ENCODE data around the gene SKOR1. TPM values are rescaled to one million over a fixed set of nuclear protein-coding genes. Genes with fewer than 3 reads are reported as not detected.

Gene SKOR1
- total RNA-seq, 1 donor from 2014 or later: not detected

GRCh38 chr15:67832897-67833709 is 7.8 kb downstream of the SKOR1 start:
- H3K9me3 ChIP-seq (ENCODE audit: insufficient read depth, low read depth, low read length): no peaks in the 10 kb centered on the region
- peaks cover 73% of the 10 kb centered on the region for H3K27me3 Mint-ChIP-seq (ENCODE audit: low read depth, unreplicated experiment)

GRCh38 chr15:67833710-67834511 is 8.6 kb downstream of the SKOR1 start:
- Mint-ChIP-seq H3K27ac (ENCODE audit: unreplicated experiment) (peak overlapping the region; percentile 5), H3K36me3 (ENCODE audit: low read depth, unreplicated experiment) (no peaks in the 10 kb centered on the region), H3K27me3 (ENCODE audit: low read depth, unreplicated experiment) (peaks cover 75% of the 10 kb centered on the region), H3K9me3 (ENCODE audit: unreplicated experiment) (peaks cover 14% of the 10 kb centered on the region), H3K4me1 (ENCODE audit: low read depth, unreplicated experiment) (no peaks in the 10 kb centered on the region), H3K4me3 (ENCODE audit: unreplicated experiment) (no peak overlapping the region)
- Histone ChIP-seq H3K4me2 (ENCODE audit: low read length) (peak overlapping the region; percentile 82), H3K27me3 (ENCODE audit: insufficient read depth, low read length) (peaks cover 89% of the 10 kb centered on the region), H3K4me1 (ENCODE audit: insufficient read depth, low read length) (peaks cover 28% of the 10 kb centered on the region), H3K36me3 (ENCODE audit: insufficient read depth, low read length) (no peaks in the 10 kb centered on the region), H3K9ac (ENCODE audit: low read length) (no peak overlapping the region), H3K79me2 (ENCODE audit: insufficient read depth, low read length) (no peaks in the 10 kb centered on the region), H3K9me3 (ENCODE audit: insufficient read depth, low read depth, low read length) (no peaks in the 10 kb centered on the region), H2AFZ (ENCODE audit: low read depth, low read length) (peak overlapping the region; percentile 68), H4K20me1 (ENCODE audit: insufficient read depth, low read length) (no peaks in the 10 kb centered on the region), H3K27ac (ENCODE audit: low read depth, low read length) (no peak overlapping the region), H3K4me3 (ENCODE audit: insufficient read depth, low read depth, low read length) (no peak overlapping the region)
- FAIRE-seq (no peak), DNase-seq (ENCODE audit: low read depth) (no peak)
- TF ChIP-seq EZH2 (IDR thresholded peaks at IDR 0.05; ENCODE audit: insufficient read depth, low read length) (peak; percentile 99), CTCF (IDR thresholded peaks at IDR 0.05; ENCODE audit: insufficient read depth, low read depth, low read length) (no peak)

More at GRCh38 chr15:67832897-67833709, 7.8 kb downstream of the SKOR1 start:
- Histone ChIP-seq H3K27me3 (ENCODE audit: insufficient read depth, low read length) (peaks cover 90% of the 10 kb centered on the region), H3K36me3 (ENCODE audit: insufficient read depth, low read length) (no peaks in the 10 kb centered on the region), H3K79me2 (ENCODE audit: insufficient read depth, low read length) (no peaks in the 10 kb centered on the region), H2AFZ (ENCODE audit: low read depth, low read length) (peak overlapping the region; percentile 68), H3K4me2 (ENCODE audit: low read length) (peak overlapping the region; percentile 82), H3K27ac (ENCODE audit: low read depth, low read length) (no peak overlapping the region), H4K20me1 (ENCODE audit: insufficient read depth, low read length) (no peaks in the 10 kb centered on the region), H3K9ac (ENCODE audit: low read length) (no peak overlapping the region), H3K4me1 (ENCODE audit: insufficient read depth, low read length) (peaks cover 24% of the 10 kb centered on the region), H3K4me3 (ENCODE audit: insufficient read depth, low read depth, low read length) (peak overlapping the region; percentile 39)
- DNase-seq (ENCODE audit: low read depth) (no peak), FAIRE-seq (no peak)
- H3K4me1 Mint-ChIP-seq (ENCODE audit: low read depth, unreplicated experiment): no peaks in the 10 kb centered on the region
- H3K4me3 Mint-ChIP-seq (ENCODE audit: unreplicated experiment): peak overlapping the region; percentile 50
- no peak overlapping the region for H3K27ac Mint-ChIP-seq (ENCODE audit: unreplicated experiment)
- no peaks in the 10 kb centered on the region for H3K36me3 Mint-ChIP-seq (ENCODE audit: low read depth, unreplicated experiment)
- TF ChIP-seq EZH2 (IDR thresholded peaks at IDR 0.05; ENCODE audit: insufficient read depth, low read length) (no peak), CTCF (IDR thresholded peaks at IDR 0.05; ENCODE audit: insufficient read depth, low read depth, low read length) (no peak)
- peaks cover 16% of the 10 kb centered on the region for H3K9me3 Mint-ChIP-seq (ENCODE audit: unreplicated experiment)
